Neuronal stem cell (in vitro differentiated cells): ENCODE data around the gene AP1M2.
"Not testable (repeated sequence)": the region's sequence is repeated elsewhere in the genome, so short reads cannot be mapped to it uniquely, and the experiment has no call there.

Source experiments
- DNase-seq: peaks from one replicate; pipeline ENCODE4 v3.0.0-alpha.2; 2013; ENCODE audit warnings: low spot score
- H2AFZ ChIP-seq: one replicate; pipeline ENCODE4 v1.6.1; 2013; ENCODE audit warnings: mild to moderate bottlenecking, low read length, inconsistent platforms
- H2AK5ac ChIP-seq: 2 replicates; pipeline ENCODE4 v1.6.1; 2013; ENCODE audit warnings: low read depth, mild to moderate bottlenecking, inconsistent platforms, low read length, moderate library complexity, mixed read lengths
- H2BK120ac ChIP-seq: 2 replicates; pipeline ENCODE4 v1.6.1; 2013; ENCODE audit warnings: low read depth, mild to moderate bottlenecking, inconsistent platforms, low read length, moderate library complexity, mixed read lengths
- H2BK12ac ChIP-seq: one replicate; pipeline ENCODE4 v1.6.1; 2013; ENCODE audit warnings: low read length, inconsistent platforms
- H2BK15ac ChIP-seq: 2 replicates; pipeline ENCODE4 v1.6.1; 2013; ENCODE audit warnings: mild to moderate bottlenecking, low read length, inconsistent platforms, mixed read lengths
- H2BK5ac ChIP-seq: one replicate; pipeline ENCODE4 v1.6.1; 2013; ENCODE audit warnings: inconsistent platforms, mild to moderate bottlenecking, low read length, moderate library complexity
- H3K14ac ChIP-seq: one replicate; pipeline ENCODE4 v1.6.1; 2013; ENCODE audit warnings: low read length, inconsistent platforms
- H3K18ac ChIP-seq: 2 replicates; pipeline ENCODE4 v1.6.1; 2013; ENCODE audit warnings: low read length, inconsistent platforms
- H3K23ac ChIP-seq: 2 replicates; pipeline ENCODE4 v1.6.1; 2013; ENCODE audit warnings: low read depth, mild to moderate bottlenecking, mixed read lengths, low read length, inconsistent platforms; ENCODE audit not compliant: poor library complexity
- H3K27ac ChIP-seq: replicated peaks from 3 replicates; pipeline ENCODE4 v1.5.1; 2013; ENCODE audit warnings: low read length, inconsistent platforms
- H3K27me3 ChIP-seq, 3 experiments: 2 replicates each; pipeline ENCODE4 v1.6.1; 2013; ENCODE audit warnings: low read length in 3 of 3, mild to moderate bottlenecking in 2 of 3, inconsistent platforms in 1 of 3, low read depth in 1 of 3, mixed read lengths in 1 of 3, moderate library complexity in 1 of 3; ENCODE audit not compliant: control insufficient read depth in 3 of 3, insufficient read depth in 3 of 3
- H3K36me3 ChIP-seq, 2 donors: replicated peaks in 1 of 2; 2 replicates each; pipeline ENCODE4 v1.6.1; 2013; ENCODE audit warnings: low read length in 2 of 2; ENCODE audit not compliant: control insufficient read depth in 2 of 2, insufficient read depth in 2 of 2
- H3K4ac ChIP-seq: 2 replicates; pipeline ENCODE4 v1.6.1; 2013; ENCODE audit warnings: inconsistent platforms, mild to moderate bottlenecking, low read length, moderate library complexity
- H3K4me1 ChIP-seq, 2 donors: 1 replicate in 1 of 2; 2 replicates in 1 of 2; pipeline ENCODE4 v1.6.1; 2013; ENCODE audit warnings: low read length in 2 of 2, low read depth in 1 of 2; ENCODE audit not compliant: control insufficient read depth in 2 of 2, insufficient read depth in 1 of 2
- H3K4me2 ChIP-seq: one replicate; pipeline ENCODE4 v1.6.1; 2013; ENCODE audit warnings: mild to moderate bottlenecking, low read length, inconsistent platforms; ENCODE audit not compliant: insufficient read depth, poor library complexity, severe bottlenecking
- H3K4me3 ChIP-seq, 2 donors: 2 replicates each; pipeline ENCODE4 v1.5.1; 2013; ENCODE audit warnings: low read length in 2 of 2, mild to moderate bottlenecking in 2 of 2, inconsistent platforms in 1 of 2, moderate library complexity in 1 of 2
- H3K79me1 ChIP-seq: one replicate; pipeline ENCODE4 v1.6.1; 2013; ENCODE audit warnings: low read depth, mild to moderate bottlenecking, inconsistent platforms, low read length, moderate library complexity
- H3K9ac ChIP-seq: one replicate; pipeline ENCODE4 v1.6.1; 2013; ENCODE audit warnings: mild to moderate bottlenecking, low read depth, low read length, inconsistent platforms; ENCODE audit not compliant: poor library complexity
- H3K9me3 ChIP-seq, 2 donors: replicated peaks in 1 of 2; 2 replicates each; pipeline versions ENCODE3 to v1.6.1; 2013; ENCODE audit warnings: low read length in 2 of 2, mild to moderate bottlenecking in 2 of 2, inconsistent platforms in 1 of 2, low read depth in 1 of 2, mixed read lengths in 1 of 2, moderate library complexity in 1 of 2; ENCODE audit not compliant: control insufficient read depth in 2 of 2, insufficient read depth in 1 of 2
- H4K8ac ChIP-seq: one replicate; pipeline ENCODE4 v1.6.1; 2013; ENCODE audit warnings: low read depth, mild to moderate bottlenecking, inconsistent platforms, low read length, moderate library complexity
- H4K91ac ChIP-seq: one replicate; pipeline ENCODE4 v1.6.1; 2013; ENCODE audit warnings: low read length, low read depth, mild to moderate bottlenecking, inconsistent platforms; ENCODE audit not compliant: poor library complexity
- WGBS, 2 donors: extraction: QIAGEN DNeasy Blood & Tissue Kit; methylation state at CpG; one replicate each; pipeline ENCODE4 v1.1.7; 2013; ENCODE audit warnings: missing lambda C conversion rate in 2 of 2, mixed read lengths in 1 of 2; ENCODE audit not compliant: insufficient read length in 2 of 2, insufficient replicate concordance in 1 of 2; ENCODE audit errors: extremely low coverage in 2 of 2; 5-methylcytosine and 5-hydroxymethylcytosine counted together

Gene AP1M2

DNA sequence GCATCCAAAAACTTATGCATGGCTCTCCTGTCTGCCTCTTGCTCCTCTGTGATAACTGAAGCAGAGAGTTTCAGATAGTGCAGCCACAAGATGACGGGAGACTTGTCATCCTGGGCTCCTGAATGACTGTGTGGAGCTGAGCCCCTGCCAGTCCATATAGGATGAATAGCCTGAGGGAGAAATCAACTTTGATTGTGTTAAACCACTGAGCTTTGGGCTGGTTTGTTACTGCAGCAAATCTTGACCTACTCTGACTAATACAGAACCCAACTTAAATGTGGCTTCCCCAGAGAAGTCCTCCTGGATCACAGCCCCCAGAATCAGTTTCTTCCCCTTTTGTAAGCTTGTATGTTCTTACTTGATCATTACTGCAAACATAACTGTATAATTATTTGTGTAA lies 54.7 kb downstream of the AP1M2 start:
- Histone ChIP-seq H3K36me3 (no peaks in the 10 kb centered on the region), H2BK15ac (no peak overlapping the region), H3K27ac (no peak overlapping the region), H3K9me3 (no peaks in the 10 kb centered on the region), H2AFZ (no peak overlapping the region), H2BK5ac (no peak overlapping the region), H3K23ac (no peak overlapping the region), H2BK120ac (no peak overlapping the region), H3K4me3 (no peak overlapping the region), H4K91ac (no peak overlapping the region), H3K14ac (no peak overlapping the region), H3K4ac (no peak overlapping the region), H3K79me1 (no peaks in the 10 kb centered on the region), H3K4me1 (no peaks in the 10 kb centered on the region), H3K18ac (no peak overlapping the region), H2BK12ac (no peak overlapping the region), H4K8ac (no peak overlapping the region), H3K27me3 (peaks cover 0 to 8% (median 0%) of the 10 kb centered on the region in 3 experiments), H3K9ac (no peak overlapping the region), H2AK5ac (no peak overlapping the region), H3K4me2 (no peak overlapping the region)
- WGBS, 2 donors = no CpG with 5 or more reads among the region's 1 CpG
- no peak for DNase-seq

DNA sequence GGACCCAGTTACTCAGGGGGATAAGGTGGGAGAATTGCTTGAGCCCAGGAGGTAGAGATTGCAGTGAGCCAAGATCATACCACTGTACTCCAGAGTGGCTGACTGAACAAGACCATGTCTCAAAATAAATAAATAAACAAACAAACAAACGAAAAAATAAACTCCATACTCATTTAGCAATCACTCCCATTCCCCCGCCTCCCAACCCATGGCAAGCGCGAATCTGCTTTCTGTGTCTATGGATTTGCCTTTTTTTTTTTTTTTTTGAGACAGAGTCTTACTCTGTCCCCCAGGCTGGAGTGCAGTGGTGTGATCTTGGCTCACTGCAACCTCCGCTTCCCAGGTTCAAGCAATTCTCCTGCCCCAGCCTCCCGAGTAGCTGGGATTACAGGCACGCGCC lies 60.2 kb downstream of the AP1M2 start:
- H3K4me2 ChIP-seq, H2AK5ac ChIP-seq, H3K9me3 ChIP-seq, H4K8ac ChIP-seq, H2BK12ac ChIP-seq, H3K18ac ChIP-seq, H3K36me3 ChIP-seq, H2AFZ ChIP-seq, H2BK120ac ChIP-seq, H3K23ac ChIP-seq, H3K79me1 ChIP-seq, H3K27ac ChIP-seq, H2BK15ac ChIP-seq, H3K4me3 ChIP-seq, H3K14ac ChIP-seq, H2BK5ac ChIP-seq, H3K4me1 ChIP-seq, H3K9ac ChIP-seq, DNase-seq, H4K91ac ChIP-seq, H3K4ac ChIP-seq: not testable (repeated sequence)
- WGBS, 2 donors = no CpG with 5 or more reads among the region's 8 CpGs
- peaks cover 0 to 11% (median 0%) of the 10 kb centered on the region in 3 experiments for H3K27me3 ChIP-seq

DNA sequence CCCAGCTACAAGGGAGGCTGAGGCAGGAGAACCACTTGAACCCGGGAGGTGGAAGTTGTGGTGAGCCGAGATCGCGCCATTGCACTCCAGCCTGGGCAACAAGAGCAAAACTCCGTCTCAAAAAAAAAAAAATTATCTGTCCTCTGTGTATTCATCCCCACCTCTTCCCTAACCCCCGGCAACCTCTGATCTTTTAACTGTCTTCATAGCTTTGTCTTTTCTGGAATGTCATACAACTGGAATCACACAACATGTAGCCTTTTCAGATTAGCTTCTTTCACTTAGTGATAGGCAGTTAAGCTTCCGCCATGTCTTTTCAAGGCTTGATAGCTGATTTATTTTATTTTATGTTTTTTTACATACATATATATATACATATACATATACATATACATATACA lies 61.5 kb downstream of the AP1M2 start:
- H2BK12ac ChIP-seq = no peak overlapping the region
- H2AFZ ChIP-seq = no peak overlapping the region
- H3K36me3 ChIP-seq = no peaks in the 10 kb centered on the region
- H3K4me1 ChIP-seq = no peaks in the 10 kb centered on the region
- no peak overlapping the region for H3K4ac ChIP-seq
- H3K9ac ChIP-seq = no peak overlapping the region
- no peaks in the 10 kb centered on the region for H3K9me3 ChIP-seq
- no peak overlapping the region for H2BK15ac ChIP-seq
- no peaks in the 10 kb centered on the region for H3K79me1 ChIP-seq
- H2BK120ac ChIP-seq = no peak overlapping the region
- H4K91ac ChIP-seq = no peak overlapping the region
- no peak overlapping the region for H3K23ac ChIP-seq
- H2BK5ac ChIP-seq = no peak overlapping the region
- peaks cover 0 to 21% (median 0%) of the 10 kb centered on the region in 3 experiments for H3K27me3 ChIP-seq
- WGBS, 2 donors = no CpG with 5 or more reads among the region's 7 CpGs
- no peak overlapping the region for H3K4me3 ChIP-seq
- DNase-seq = no peak
- no peak overlapping the region for H4K8ac ChIP-seq
- H3K27ac ChIP-seq = no peak overlapping the region
- no peak overlapping the region for H3K18ac ChIP-seq
- H2AK5ac ChIP-seq = no peak overlapping the region
- no peak overlapping the region for H3K4me2 ChIP-seq
- no peak overlapping the region for H3K14ac ChIP-seq

DNA sequence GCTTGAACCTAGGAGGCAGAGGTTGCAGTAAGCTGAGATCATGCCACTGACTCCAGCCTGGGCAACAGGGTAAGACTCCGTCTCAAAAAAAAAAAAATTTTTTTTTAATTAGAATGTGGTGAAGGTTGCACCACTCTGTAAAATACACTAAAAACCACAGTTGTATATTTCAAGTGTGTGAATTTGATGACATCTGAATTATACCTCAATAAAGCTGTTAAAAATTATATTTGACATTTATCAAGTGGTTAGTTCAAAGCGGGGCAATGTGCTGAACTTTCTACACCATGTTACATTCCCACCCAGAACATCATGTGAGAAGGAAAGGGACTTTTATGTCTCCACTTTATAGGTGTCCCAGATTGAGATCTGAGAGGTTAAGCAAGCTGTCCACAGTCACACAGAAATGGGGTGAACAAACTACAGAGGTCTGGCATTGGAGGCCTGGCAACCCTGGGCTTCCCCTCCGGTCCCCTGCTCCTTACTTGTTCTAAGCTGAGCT lies 63.9 kb downstream of the AP1M2 start:
- Histone ChIP-seq H2BK15ac (no peak overlapping the region), H2BK12ac (no peak overlapping the region), H3K23ac (no peak overlapping the region), H3K79me1 (no peaks in the 10 kb centered on the region), H3K4ac (no peak overlapping the region), H3K27ac (no peak overlapping the region), H4K91ac (no peak overlapping the region), H3K4me3 (no peak overlapping the region), H2AFZ (no peak overlapping the region), H2AK5ac (no peak overlapping the region), H3K4me2 (no peak overlapping the region), H2BK5ac (no peak overlapping the region), H3K14ac (no peak overlapping the region), H4K8ac (no peak overlapping the region), H3K27me3 (peaks cover 0 to 42% (median 8%) of the 10 kb centered on the region in 3 experiments), H3K4me1 (peaks cover 2 to 6% of the 10 kb centered on the region in 2 donors), H3K9me3 (no peaks in the 10 kb centered on the region), H3K18ac (no peak overlapping the region), H3K36me3 (no peaks in the 10 kb centered on the region), H2BK120ac (no peak overlapping the region), H3K9ac (no peak overlapping the region)
- no CpG with 5 or more reads among the region's 3 CpGs for WGBS, 2 donors
- DNase-seq = no peak
